GM19351 (cell line): ENCODE measurements around the gene AP2A2.

Experiments used
- ATAC-seq: cut with Tn5 transposase; IDR thresholded peaks from one replicate; pipeline ENCODE4 v1.9.1; 2021; ENCODE audit warnings: mild to moderate bottlenecking, moderate library complexity; ENCODE audit not compliant: unreplicated experiment

Gene AP2A2

GRCh38 chr11:992577-992976 is 66.9 kb downstream of the AP2A2 start:
- no peak for ATAC-seq

- no peak for ATAC-seq
These were observed 68.0 kb downstream of the AP2A2 start for GRCh38 chr11:993632-994167.

DNA sequence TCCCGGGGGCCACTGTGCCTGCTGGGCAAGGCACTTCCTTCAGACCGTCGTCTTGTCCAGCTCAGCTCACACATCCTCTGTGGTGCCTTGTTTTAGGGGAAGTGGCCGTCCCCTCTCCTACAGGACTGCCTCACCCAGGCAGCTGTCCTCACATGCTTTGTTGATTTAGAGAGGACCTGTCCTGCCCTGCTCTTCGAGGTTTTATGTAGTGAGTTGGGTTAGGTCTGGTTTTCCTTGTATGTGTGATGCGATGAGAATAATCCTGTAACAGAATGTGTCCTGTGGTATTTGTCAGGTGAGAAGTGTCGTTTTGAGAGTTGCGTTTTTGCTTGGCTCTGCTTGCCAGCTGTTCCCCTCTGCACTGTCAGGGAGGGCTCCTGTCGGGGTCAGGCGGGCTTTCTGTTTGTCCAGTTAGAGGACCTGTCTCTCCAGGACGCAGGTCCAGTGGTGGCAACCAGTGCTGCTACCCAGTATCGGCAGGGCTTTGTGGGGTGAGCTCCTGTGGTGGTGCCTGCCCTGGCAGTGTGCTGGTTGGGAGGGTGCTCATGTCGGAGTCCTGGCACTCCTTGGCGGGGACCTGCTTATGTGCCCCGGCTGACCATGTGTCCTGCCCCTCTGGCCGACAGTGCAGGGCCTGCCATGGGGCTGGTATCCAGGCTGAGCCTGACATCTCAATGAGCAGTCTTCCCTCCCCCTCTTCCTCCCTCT is 69.5 kb downstream of the AP2A2 start:
- no peak for ATAC-seq

- peak; percentile 78 for ATAC-seq
These were observed 70.2 kb downstream of the AP2A2 start for GRCh38 chr11:995752-996420.

DNA sequence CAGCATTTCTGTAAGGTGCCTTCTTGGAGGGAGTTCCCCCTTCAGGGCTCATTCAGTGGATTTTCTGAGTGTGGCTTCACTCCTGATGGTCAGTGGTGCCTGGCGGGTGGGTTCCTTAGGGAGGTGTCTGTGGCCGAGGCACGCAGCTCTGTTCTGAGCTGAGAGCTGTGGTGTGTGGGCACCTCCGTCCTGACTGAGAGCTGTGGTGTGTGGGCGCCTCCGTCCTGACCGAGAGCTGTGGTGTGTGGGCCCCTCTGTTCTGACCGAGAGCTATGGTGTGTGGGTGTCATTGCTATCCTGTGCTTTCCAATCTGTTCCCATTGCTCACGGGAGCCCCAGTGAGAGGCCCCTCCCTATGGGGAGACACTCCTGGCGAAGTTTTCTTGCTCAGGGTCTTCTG is 71.0 kb downstream of the AP2A2 start:
- ATAC-seq: no peak

DNA sequence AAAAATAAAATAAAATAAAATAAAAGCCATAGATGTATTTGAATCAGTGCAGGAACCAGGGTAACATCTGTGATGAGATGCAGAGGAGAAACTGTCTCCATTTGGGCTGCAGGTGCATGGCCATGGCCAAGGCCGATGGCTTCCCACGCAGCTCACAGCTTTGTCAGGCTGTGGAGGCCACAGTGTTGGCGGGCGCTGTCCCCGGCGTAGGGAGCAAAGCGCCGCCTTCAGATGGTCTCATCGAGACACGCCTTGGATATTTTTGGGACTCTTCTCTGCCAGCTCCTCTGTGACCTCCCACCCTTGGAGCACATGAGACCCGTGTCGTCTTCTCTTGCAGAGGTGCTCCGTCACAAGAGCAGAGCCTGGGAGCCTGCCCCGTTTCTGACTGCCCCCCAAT is 72.2 kb downstream of the AP2A2 start:
- ATAC-seq: no peak

GRCh38 chr11:999009-999408 is 73.3 kb downstream of the AP2A2 start:
- no peak for ATAC-seq

GRCh38 chr11:1000357-1001278 is 74.9 kb downstream of the AP2A2 start:
- no peak for ATAC-seq

DNA sequence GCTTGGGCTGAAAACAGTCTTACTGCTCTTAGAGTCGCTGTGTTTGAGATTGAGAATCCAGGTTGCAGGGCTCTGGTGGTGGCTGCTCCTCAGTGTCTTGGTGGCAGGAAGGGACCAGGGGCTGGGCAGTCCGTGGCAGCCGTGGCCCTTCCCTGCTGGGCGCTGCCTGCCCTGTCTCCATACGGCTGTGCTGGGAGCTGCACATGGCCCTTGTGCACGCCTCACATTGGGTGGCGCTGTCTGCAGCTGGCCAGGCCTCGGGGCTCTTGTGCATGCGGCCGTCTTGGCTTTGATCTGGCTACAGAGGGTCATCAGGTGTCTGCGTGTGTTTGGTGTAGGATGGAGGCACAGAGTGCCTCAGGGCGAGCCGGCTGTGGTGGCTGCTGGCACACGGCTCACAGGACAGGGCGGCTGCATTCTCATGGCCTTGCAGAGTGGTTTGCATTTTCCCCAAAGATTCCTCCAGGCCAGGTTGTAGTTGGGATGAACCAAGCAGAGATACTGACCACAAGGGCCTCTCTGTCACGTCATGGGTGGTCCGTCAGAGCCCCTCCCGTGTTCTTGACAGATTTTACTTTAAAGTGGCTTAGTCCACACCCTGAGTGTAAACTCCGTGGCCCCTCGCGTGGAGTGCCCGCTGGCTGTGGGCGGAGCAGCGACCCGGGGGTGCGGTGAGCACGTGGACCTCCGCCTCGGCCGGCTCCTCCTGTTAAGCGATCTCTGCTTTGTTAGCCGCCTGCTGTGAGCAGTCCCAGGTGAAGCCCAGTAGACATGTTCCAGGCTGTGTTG is 76.1 kb downstream of the AP2A2 start:
- no peak for ATAC-seq

DNA sequence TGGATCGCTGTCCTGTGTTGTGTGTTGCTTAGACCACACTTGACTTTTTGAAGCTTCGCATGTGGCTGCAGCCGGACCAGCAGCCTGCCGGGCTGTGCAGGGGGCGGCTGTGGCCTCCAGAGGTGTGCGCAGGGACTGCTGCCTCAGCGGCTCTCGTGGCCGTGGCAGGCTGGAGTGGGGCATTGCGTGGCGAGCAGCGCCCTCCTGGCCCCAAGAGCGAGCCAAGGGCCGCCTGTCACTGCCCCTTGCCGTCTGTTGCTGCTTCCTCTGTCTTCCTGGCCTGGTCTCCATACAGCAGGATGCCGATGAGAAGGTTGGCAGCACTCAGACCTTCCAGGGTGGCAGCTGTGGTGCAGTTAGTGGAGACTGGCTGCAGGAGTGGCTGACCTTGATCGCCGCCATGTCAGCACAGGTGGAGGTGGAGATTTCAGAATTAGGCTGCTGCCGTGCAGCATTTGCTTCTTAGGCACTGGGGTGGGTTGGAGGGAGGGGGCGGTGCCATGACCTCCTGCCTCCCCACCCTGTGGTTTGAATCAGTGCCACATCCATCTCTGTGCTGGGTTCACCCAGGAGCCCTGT is 76.8 kb downstream of the AP2A2 start:
- ATAC-seq: no peak

- ATAC-seq: no peak
These were observed 77.5 kb downstream of the AP2A2 start for GRCh38 chr11:1003159-1003558.

GRCh38 chr11:1005928-1006327 is 80.3 kb downstream of the AP2A2 start:
- no peak for ATAC-seq

- no peak for ATAC-seq
These were observed 81.1 kb downstream of the AP2A2 start for GRCh38 chr11:1006762-1007161.

DNA sequence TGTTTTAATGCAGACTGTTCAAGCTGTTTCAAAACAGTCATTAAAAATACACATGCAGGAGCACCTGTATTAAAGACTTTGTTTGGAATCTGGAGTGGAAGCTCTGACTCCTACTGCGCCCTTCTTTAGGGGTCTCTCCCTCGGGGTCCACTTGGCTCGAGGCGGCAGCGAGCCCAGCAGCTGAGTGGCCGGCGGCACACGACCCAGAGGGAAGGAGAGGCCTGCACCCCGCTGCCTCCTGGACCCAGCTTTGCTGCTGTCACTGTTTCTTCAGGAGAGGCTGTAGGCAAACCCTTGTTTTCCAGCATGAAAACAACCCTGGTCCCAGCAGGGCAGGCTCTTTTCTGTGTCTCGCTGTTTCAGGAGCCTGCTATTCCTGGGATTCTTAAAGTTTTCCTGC is 81.6 kb downstream of the AP2A2 start:
- ATAC-seq: no peak

- no peak for ATAC-seq
These were observed 82.5 kb downstream of the AP2A2 start for GRCh38 chr11:1008001-1008802.

DNA sequence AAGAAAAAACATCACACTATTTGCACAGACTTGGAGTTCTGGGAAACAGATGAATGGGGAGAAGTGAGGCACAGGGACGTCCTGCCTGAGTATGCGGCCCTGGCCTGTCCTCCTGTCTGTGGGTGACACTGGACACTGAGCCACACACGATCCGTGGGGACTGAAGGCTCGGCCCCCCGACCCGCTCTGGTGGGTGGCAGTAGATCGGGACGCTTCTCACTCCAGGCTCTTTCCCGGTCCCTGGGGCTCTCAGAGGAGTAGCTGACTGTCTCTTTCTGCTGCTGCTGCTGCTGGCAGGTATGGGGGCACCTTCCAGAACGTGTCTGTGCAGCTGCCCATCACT is 83.1 kb downstream of the AP2A2 start:
- ATAC-seq: no peak

GRCh38 chr11:1009371-1009770 is 83.7 kb downstream of the AP2A2 start:
- no peak for ATAC-seq

DNA sequence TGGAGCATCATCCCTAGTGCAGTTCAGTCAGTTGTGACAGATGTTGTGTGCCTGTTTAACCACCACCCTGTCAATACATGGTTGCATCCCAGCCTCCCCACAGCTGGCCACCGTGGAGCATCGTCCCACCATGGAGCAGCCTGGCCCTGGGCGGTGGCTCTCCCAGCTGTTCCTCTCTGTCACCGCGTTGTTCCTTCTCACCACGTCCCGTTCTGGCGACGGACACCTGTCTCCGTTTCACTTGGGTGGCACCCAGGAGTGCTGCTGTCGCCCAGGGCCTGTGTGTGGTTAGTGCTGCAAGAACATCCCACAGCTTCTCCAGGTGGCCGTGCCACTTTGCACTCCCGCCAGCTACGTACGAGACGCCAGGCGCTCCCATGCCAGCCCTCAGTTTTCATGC is 84.3 kb downstream of the AP2A2 start:
- no peak for ATAC-seq

DNA sequence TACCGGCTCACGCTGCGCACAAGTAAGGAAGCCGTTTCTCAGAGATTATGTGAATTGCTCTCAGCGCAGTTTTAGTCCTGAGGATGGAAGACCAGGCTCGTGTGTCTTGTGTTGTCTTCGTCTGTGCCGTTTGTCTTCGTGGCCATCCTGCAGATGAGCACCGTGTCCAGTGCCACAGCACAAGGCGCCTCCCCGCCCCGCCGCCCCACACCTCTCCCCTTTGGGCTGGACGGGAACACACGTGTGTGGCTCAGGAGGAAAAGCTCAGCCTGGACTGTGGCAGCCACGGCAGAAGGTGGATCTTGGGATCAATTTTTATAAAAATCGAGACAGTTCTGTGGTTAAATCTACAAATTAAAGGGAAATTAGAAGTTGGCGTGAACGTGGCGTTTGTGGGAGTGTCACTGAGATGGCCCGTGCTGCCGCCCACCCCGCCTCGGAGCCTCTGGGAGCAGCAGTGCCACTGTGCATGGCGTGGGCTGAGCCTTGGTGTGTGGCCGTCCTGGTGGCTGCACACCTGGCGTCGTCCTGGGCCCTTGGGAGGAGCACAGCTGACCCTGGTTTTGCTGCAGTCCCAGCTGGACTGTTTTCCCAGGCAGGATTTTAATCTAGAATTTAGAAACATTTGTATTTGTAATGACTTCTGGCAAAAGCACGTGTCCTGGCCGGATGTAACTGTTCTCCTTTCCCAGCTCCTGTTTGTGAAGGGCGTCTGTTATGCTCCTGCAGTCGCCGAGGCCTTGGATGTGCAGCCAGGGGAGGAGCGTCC is 85.1 kb downstream of the AP2A2 start:
- no peak for ATAC-seq
